DND-41 (cell line): ENCODE results near the gene ENTREP1.

Experiments
- ATAC-seq: fragments of 200-7000 bp; cut with Tn5 transposase; 3 replicates; pipeline ENCODE4 v1.9.1; 2021; ENCODE audit warnings: low read depth; ENCODE audit not compliant: insufficient read depth
- DNase-seq: peaks from one replicate; pipeline ENCODE4 v3.0.0-alpha.2; 2020
- H2AFZ ChIP-seq: 2 replicates; pipeline ENCODE4 v1.6.0; 2012; ENCODE audit warnings: low read depth, low read length
- H3K27ac ChIP-seq: 2 replicates; pipeline ENCODE4 v1.5.1; 2012; ENCODE audit warnings: low read length, inconsistent platforms
- H3K27me3 ChIP-seq: fragments of 200-600 bp; sonication (generic); 2 replicates; pipeline ENCODE4 v1.6.0; 2012; ENCODE audit warnings: low read length, mild to moderate bottlenecking, inconsistent platforms; ENCODE audit not compliant: insufficient read depth, poor library complexity
- H3K36me3 ChIP-seq: 2 replicates; pipeline ENCODE4 v1.5.1; 2012; ENCODE audit warnings: low read length, inconsistent platforms; ENCODE audit not compliant: insufficient read depth
- H3K4me1 ChIP-seq: 2 replicates; pipeline ENCODE4 v1.5.1; 2012; ENCODE audit warnings: mild to moderate bottlenecking, low read length; ENCODE audit not compliant: insufficient read depth
- H3K4me2 ChIP-seq: 2 replicates; pipeline ENCODE4 v1.6.0; 2012; ENCODE audit warnings: mild to moderate bottlenecking, moderate library complexity, low read length, inconsistent platforms; ENCODE audit not compliant: insufficient read depth
- H3K4me3 ChIP-seq, 2 experiments: fragments of 200-600 bp in 1 of 2; shearing (Covaris generic) in 1 of 2; 2 replicates each; pipeline ENCODE4 v1.5.1; 2012 to 2016; ENCODE audit warnings: inconsistent platforms in 2 of 2, low read length in 2 of 2, mild to moderate bottlenecking in 2 of 2, low read depth in 1 of 2, moderate library complexity in 1 of 2
- H3K79me2 ChIP-seq: 2 replicates; pipeline ENCODE4 v1.6.0; 2012; ENCODE audit warnings: low read length, inconsistent platforms; ENCODE audit not compliant: insufficient read depth
- H3K9ac ChIP-seq: 2 replicates; pipeline ENCODE4 v1.6.0; 2012; ENCODE audit warnings: low read depth, mild to moderate bottlenecking, inconsistent platforms, low read length, moderate library complexity
- H3K9me3 ChIP-seq: 2 replicates; pipeline ENCODE4 v1.5.1; 2012; ENCODE audit warnings: low read length, moderate library complexity, mild to moderate bottlenecking, inconsistent platforms; ENCODE audit not compliant: insufficient read depth, severe bottlenecking
- H4K20me1 ChIP-seq: 2 replicates; pipeline ENCODE4 v1.6.0; 2012; ENCODE audit warnings: low read length; ENCODE audit not compliant: insufficient read depth
- CTCF ChIP-seq: IDR thresholded peaks from 2 replicates; pipeline ENCODE4 v1.5.1; 2012; ENCODE audit warnings: borderline replicate concordance, low read length, moderate library complexity, mild to moderate bottlenecking; ENCODE audit not compliant: poor library complexity, severe bottlenecking; ENCODE audit errors: extremely low read depth
- EZH2 ChIP-seq: IDR thresholded peaks from 3 replicates; pipeline ENCODE4 v1.6.1; 2012; ENCODE audit warnings: borderline replicate concordance, low read depth, mild to moderate bottlenecking, moderate library complexity, low read length, inconsistent platforms; ENCODE audit not compliant: severe bottlenecking

ENTREP1 gene

GRCh38 chr9:69342769-69343168 is 17.8 kb downstream of the ENTREP1 start:
- Histone ChIP-seq H3K27me3 (no peaks in the 10 kb centered on the region), H4K20me1 (no peaks in the 10 kb centered on the region), H3K36me3 (no peaks in the 10 kb centered on the region), H3K4me2 (no peak overlapping the region), H3K79me2 (no peaks in the 10 kb centered on the region), H2AFZ (no peak overlapping the region), H3K9ac (no peak overlapping the region), H3K27ac (no peak overlapping the region), H3K4me3 (no peak overlapping the region), H3K9me3 (no peaks in the 10 kb centered on the region), H3K4me1 (no peaks in the 10 kb centered on the region)
- no peak for DNase-seq
- ATAC-seq: no peak
- TF ChIP-seq CTCF: no peak
- TF ChIP-seq EZH2: no peak

- no peaks in the 10 kb centered on the region for H3K4me1 ChIP-seq
- H3K4me3 ChIP-seq: no peak overlapping the region
- H3K27me3 ChIP-seq: no peaks in the 10 kb centered on the region
- TF ChIP-seq CTCF: no peak
- no peak for TF ChIP-seq EZH2
- H3K36me3 ChIP-seq: no peaks in the 10 kb centered on the region
- no peaks in the 10 kb centered on the region for H3K9me3 ChIP-seq
- no peaks in the 10 kb centered on the region for H4K20me1 ChIP-seq
- ATAC-seq (no peak), DNase-seq (no peak)
- no peak overlapping the region for H3K4me2 ChIP-seq
- no peak overlapping the region for H2AFZ ChIP-seq
- no peaks in the 10 kb centered on the region for H3K79me2 ChIP-seq
- H3K9ac ChIP-seq: no peak overlapping the region
- no peak overlapping the region for H3K27ac ChIP-seq
Observed at GRCh38 chr9:69344459-69344858, 19.4 kb downstream of the ENTREP1 start.

GRCh38 chr9:69346596-69347390 is 21.8 kb downstream of the ENTREP1 start:
- H3K27ac ChIP-seq: no peak overlapping the region
- no peak for ATAC-seq
- H3K9ac ChIP-seq: no peak overlapping the region
- H3K4me2 ChIP-seq: no peak overlapping the region
- no peak overlapping the region for H3K4me3 ChIP-seq
- no peaks in the 10 kb centered on the region for H3K36me3 ChIP-seq
- no peaks in the 10 kb centered on the region for H3K27me3 ChIP-seq
- no peaks in the 10 kb centered on the region for H3K9me3 ChIP-seq
- no peaks in the 10 kb centered on the region for H4K20me1 ChIP-seq
- H3K4me1 ChIP-seq: no peaks in the 10 kb centered on the region
- TF ChIP-seq EZH2 (no peak), CTCF (no peak)
- H3K79me2 ChIP-seq: no peaks in the 10 kb centered on the region
- DNase-seq: no peak
- no peak overlapping the region for H2AFZ ChIP-seq

- Histone ChIP-seq H3K4me1 (no peaks in the 10 kb centered on the region), H3K79me2 (no peaks in the 10 kb centered on the region), H4K20me1 (no peaks in the 10 kb centered on the region), H2AFZ (no peak overlapping the region), H3K9ac (no peak overlapping the region), H3K36me3 (no peaks in the 10 kb centered on the region), H3K9me3 (no peaks in the 10 kb centered on the region), H3K27ac (no peak overlapping the region), H3K27me3 (no peaks in the 10 kb centered on the region), H3K4me3 (no peak overlapping the region), H3K4me2 (no peak overlapping the region)
- no peak for DNase-seq
- no peak for ATAC-seq
- TF ChIP-seq CTCF: no peak
- no peak for TF ChIP-seq EZH2
Observed at GRCh38 chr9:69347607-69348006, 22.6 kb downstream of the ENTREP1 start.
